H9 (cell line): ENCODE data around the gene ARHGAP26. TPM values are rescaled to one million over a fixed set of nuclear protein-coding genes. Genes with fewer than 3 reads are reported as not detected.

Source experiments
- DNase-seq: peaks from one replicate; pipeline ENCODE4 v3.0.0-alpha.2; 2017
- H2AFZ ChIP-seq: one replicate; pipeline ENCODE4 v1.6.1; 2013; ENCODE audit warnings: mild to moderate bottlenecking, low read length, control low read depth, moderate library complexity
- H2AK5ac ChIP-seq: 2 replicates; pipeline ENCODE4 v1.6.1; 2013; ENCODE audit warnings: low read length, control low read depth, mixed read lengths; ENCODE audit not compliant: insufficient read length
- H2BK120ac ChIP-seq: one replicate; pipeline ENCODE4 v1.6.1; 2013; ENCODE audit warnings: low read depth, mild to moderate bottlenecking, low read length, control low read depth, inconsistent platforms; ENCODE audit not compliant: poor library complexity, severe bottlenecking
- H2BK12ac ChIP-seq: 2 replicates; pipeline ENCODE4 v1.6.1; 2013; ENCODE audit warnings: low read length, control low read depth, mixed read lengths, low read depth; ENCODE audit not compliant: insufficient read length
- H2BK15ac ChIP-seq: 2 replicates; pipeline ENCODE4 v1.6.1; 2013; ENCODE audit warnings: low read depth, low read length, control low read depth
- H2BK20ac ChIP-seq: one replicate; pipeline ENCODE4 v1.6.1; 2013; ENCODE audit warnings: low read depth, mild to moderate bottlenecking, low read length, control low read depth, inconsistent platforms; ENCODE audit not compliant: poor library complexity, severe bottlenecking
- H2BK5ac ChIP-seq: 2 replicates; pipeline ENCODE4 v1.6.1; 2013; ENCODE audit warnings: low read length, control low read depth, mixed read lengths; ENCODE audit not compliant: insufficient read length
- H3K14ac ChIP-seq: 2 replicates; pipeline ENCODE4 v1.6.1; 2013; ENCODE audit warnings: low read length, control low read depth; ENCODE audit not compliant: insufficient read depth
- H3K18ac ChIP-seq: 2 replicates; pipeline ENCODE4 v1.6.1; 2013; ENCODE audit warnings: low read depth, mild to moderate bottlenecking, mixed read lengths, low read length, control low read depth; ENCODE audit not compliant: insufficient read length
- H3K23ac ChIP-seq: 2 replicates; pipeline ENCODE4 v1.6.1; 2013; ENCODE audit warnings: low read length, control low read depth, mixed read lengths, low read depth; ENCODE audit not compliant: insufficient read length
- H3K23me2 ChIP-seq: 2 replicates; pipeline ENCODE4 v1.6.1; 2013; ENCODE audit warnings: low read depth, mild to moderate bottlenecking, mixed read lengths, low read length, control low read depth; ENCODE audit not compliant: insufficient read length, poor library complexity, severe bottlenecking
- H3K27ac ChIP-seq: 2 replicates; pipeline ENCODE4 v1.5.1; 2013; ENCODE audit warnings: low read length, control low read depth, mixed read lengths, low read depth; ENCODE audit not compliant: insufficient read length
- H3K27me3 ChIP-seq: 2 replicates; pipeline ENCODE4 v1.6.1; 2013; ENCODE audit warnings: low read length, control low read depth, inconsistent platforms; ENCODE audit not compliant: insufficient read depth
- H3K4ac ChIP-seq: 2 replicates; pipeline ENCODE4 v1.6.1; 2013; ENCODE audit warnings: low read depth, mild to moderate bottlenecking, control low read depth, inconsistent platforms, low read length, moderate library complexity
- H3K4me1 ChIP-seq: 2 replicates; pipeline ENCODE4 v1.6.1; 2013; ENCODE audit warnings: low read length, control low read depth, inconsistent platforms; ENCODE audit not compliant: insufficient read depth
- H3K4me2 ChIP-seq: 2 replicates; pipeline ENCODE4 v1.6.1; 2013; ENCODE audit warnings: low read length, control low read depth, mixed read lengths; ENCODE audit not compliant: insufficient read length, insufficient read depth
- H3K56ac ChIP-seq: 2 replicates; pipeline ENCODE4 v1.6.1; 2013; ENCODE audit warnings: low read depth, mild to moderate bottlenecking, mixed read lengths, low read length, control low read depth; ENCODE audit not compliant: insufficient read length
- H3K79me1 ChIP-seq: 2 replicates; pipeline ENCODE4 v1.6.1; 2013; ENCODE audit warnings: low read depth, mild to moderate bottlenecking, moderate library complexity, low read length, control low read depth, inconsistent platforms; ENCODE audit not compliant: insufficient read depth, poor library complexity, severe bottlenecking
- H3K79me2 ChIP-seq: 2 replicates; pipeline ENCODE4 v1.6.1; 2013; ENCODE audit warnings: low read length, control low read depth, inconsistent platforms; ENCODE audit not compliant: insufficient read depth
- H3K9ac ChIP-seq: 2 replicates; pipeline ENCODE4 v1.6.1; 2013; ENCODE audit warnings: low read length, control low read depth, mixed read lengths; ENCODE audit not compliant: insufficient read length; ENCODE audit errors: extremely low read depth
- H3K9me3 ChIP-seq: one replicate; pipeline ENCODE4 v1.6.1; 2013; ENCODE audit warnings: low read depth, low read length, inconsistent platforms; ENCODE audit not compliant: control insufficient read depth
- H3T11ph ChIP-seq: one replicate; pipeline ENCODE4 v1.6.1; 2013; ENCODE audit warnings: mild to moderate bottlenecking, low read length, control low read depth, inconsistent platforms
- H4K20me1 ChIP-seq: one replicate; pipeline ENCODE4 v1.6.1; 2013; ENCODE audit not compliant: control insufficient read depth, insufficient read length, insufficient read depth
- H4K5ac ChIP-seq: 2 replicates; pipeline ENCODE4 v1.6.1; 2013; ENCODE audit warnings: low read depth, mild to moderate bottlenecking, mixed read lengths, low read length, control low read depth; ENCODE audit not compliant: insufficient read length
- H4K8ac ChIP-seq: replicated peaks from 2 replicates; pipeline ENCODE4 v1.6.1; 2013; ENCODE audit warnings: low read length, control low read depth, mixed read lengths, low read depth; ENCODE audit not compliant: insufficient read length
- H4K91ac ChIP-seq: 2 replicates; pipeline ENCODE4 v1.6.1; 2013; ENCODE audit warnings: low read depth, mild to moderate bottlenecking, moderate library complexity, mixed read lengths, low read length, control low read depth; ENCODE audit not compliant: insufficient read length
- H3K27ac Mint-ChIP-seq, 3 experiments: 2 replicates in 2 of 3; 3 replicates in 1 of 3; pipeline ENCODE4 v1.8.0; 2020 to 2021; ENCODE audit warnings: mixed read lengths in 3 of 3, mild to moderate bottlenecking in 1 of 3, moderate library complexity in 1 of 3
- H3K27me3 Mint-ChIP-seq: 2 replicates; pipeline ENCODE4 v1.8.0; 2021; ENCODE audit warnings: low read depth, mild to moderate bottlenecking, moderate library complexity, mixed read lengths
- H3K36me3 Mint-ChIP-seq, 3 experiments: 2 replicates in 2 of 3; 3 replicates in 1 of 3; pipeline ENCODE4 v1.8.0; 2020 to 2021; ENCODE audit warnings: low read depth in 3 of 3, mixed read lengths in 3 of 3; ENCODE audit not compliant: insufficient read depth in 1 of 3
- H3K4me1 Mint-ChIP-seq, 2 experiments: 2 replicates each; pipeline ENCODE4 v1.8.0; 2020; ENCODE audit warnings: mixed read lengths in 2 of 2
- H3K4me3 Mint-ChIP-seq, 2 experiments: 2 replicates in 1 of 2; 3 replicates in 1 of 2; pipeline ENCODE4 v1.8.0; 2020 to 2021; ENCODE audit warnings: mild to moderate bottlenecking in 2 of 2, mixed read lengths in 2 of 2, moderate library complexity in 1 of 2
- H3K9me3 Mint-ChIP-seq, 2 experiments: 2 replicates in 1 of 2; 3 replicates in 1 of 2; pipeline ENCODE4 v1.8.0; 2020; ENCODE audit warnings: mild to moderate bottlenecking in 2 of 2, mixed read lengths in 2 of 2, moderate library complexity in 1 of 2
- CTCF ChIP-seq: fragments of 200-600 bp; sonication (generic); conservative IDR thresholded peaks from 3 replicates; pipeline ENCODE4 v1.8.0; 2021; ENCODE audit warnings: antibody characterized with exemption, mild to moderate bottlenecking
- WGBS: extraction: QIAGEN DNeasy Blood & Tissue Kit; methylation state at CpG from one replicate; pipeline ENCODE4 v1.1.7; 2013; ENCODE audit warnings: missing lambda C conversion rate, low lambda C conversion rate, mixed read lengths; ENCODE audit not compliant: insufficient read length; ENCODE audit errors: extremely low coverage; 5-methylcytosine and 5-hydroxymethylcytosine counted together
- total RNA-seq: library from RNA; stranded (reverse); gene quantifications from 2 replicates; pipeline ENCODE4 v1.2.1, GENCODE V29; 2021

The ARHGAP26 gene
- total RNA-seq, 1 experiment from 2014 or later, result 13.8 TPM

- Histone ChIP-seq H3K4me1 (no peaks in the 10 kb centered on the region), H2BK20ac (no peak overlapping the region), H2BK5ac (no peak overlapping the region), H4K5ac (no peak overlapping the region), H4K20me1 (no peaks in the 10 kb centered on the region), H3K23ac (no peak overlapping the region), H3K14ac (no peak overlapping the region), H3K27ac (no peak overlapping the region), H3K9me3 (no peaks in the 10 kb centered on the region), H3K18ac (no peak overlapping the region), H2AFZ (no peak overlapping the region), H2BK15ac (no peak overlapping the region), H3K27me3 (no peaks in the 10 kb centered on the region), H3K4me2 (no peak overlapping the region), H3K9ac (no peak overlapping the region), H2BK12ac (no peak overlapping the region), H3K56ac (no peak overlapping the region), H3K4ac (no peak overlapping the region), H4K91ac (no peak overlapping the region), H3K79me2 (no peaks in the 10 kb centered on the region), H2BK120ac (no peak overlapping the region), H3K79me1 (no peaks in the 10 kb centered on the region), H2AK5ac (no peak overlapping the region), H3T11ph (no peak overlapping the region), H3K23me2 (no peaks in the 10 kb centered on the region), H4K8ac (no peak overlapping the region)
- WGBS, result no CpG with 5 or more reads among the region's 4 CpGs
- Mint-ChIP-seq H3K27ac (no peak overlapping the region), H3K4me1 (peaks cover 10 to 11% of the 10 kb centered on the region in 2 experiments), H3K9me3 (peaks cover 0 to 1% of the 10 kb centered on the region in 2 experiments; a peak in 1 of 5 replicates), H3K27me3 (no peaks in the 10 kb centered on the region), H3K4me3 (no peak overlapping the region), H3K36me3 (peaks cover 0 to 50% (median 5%) of the 10 kb centered on the region in 3 experiments; a peak in 3 of 7 replicates)
- no peak for TF ChIP-seq CTCF
- DNase-seq, result no peak
These were observed 44.7 kb upstream of the ARHGAP26 start for GRCh38 chr5:142725231-142726187.
